OCI-LY1 (cell line): Measurements from ENCODE around the gene WWC2.
A peak's percentile ranks its signal among the peaks of the same experiment; 100 is the strongest.

ENCODE experiments used
- H2AFZ ChIP-seq: fragments of 200-600 bp; sonication (generic), shearing (Covaris generic); 2 replicates; pipeline ENCODE4 v1.6.0; 2014; ENCODE audit warnings: antibody characterized with exemption, mild to moderate bottlenecking, low read length
- H3F3A ChIP-seq: fragments of 200-600 bp; sonication (generic), shearing (Covaris generic); 2 replicates; pipeline ENCODE4 v1.6.0; 2014; ENCODE audit warnings: mild to moderate bottlenecking, antibody characterized with exemption, low read length, moderate library complexity; ENCODE audit not compliant: insufficient read depth
- H3K27ac ChIP-seq: fragments of 200-600 bp; sonication (generic); 2 replicates; pipeline ENCODE4 v1.5.1; 2014; ENCODE audit warnings: low read length, mixed run types, mild to moderate bottlenecking, low read depth; ENCODE audit not compliant: poor library complexity, severe bottlenecking
- H3K27me3 ChIP-seq: fragments of 200-600 bp; sonication (generic); 2 replicates; pipeline ENCODE4 v1.6.0; 2014; ENCODE audit warnings: antibody characterized with exemption, mild to moderate bottlenecking, low read length, moderate library complexity; ENCODE audit not compliant: insufficient read depth
- H3K36me3 ChIP-seq: fragments of 200-600 bp; sonication (generic); 2 replicates; pipeline ENCODE4 v1.6.1; 2014; ENCODE audit warnings: mild to moderate bottlenecking, antibody characterized with exemption, low read length, moderate library complexity, mixed read lengths; ENCODE audit not compliant: insufficient read depth
- H3K4me1 ChIP-seq: fragments of 200-600 bp; sonication (generic); 2 replicates; pipeline ENCODE4 v1.5.1; 2014; ENCODE audit warnings: mild to moderate bottlenecking, low read length, moderate library complexity; ENCODE audit not compliant: insufficient read depth, severe bottlenecking
- H3K4me2 ChIP-seq: fragments of 200-600 bp; sonication (generic), shearing (Covaris generic); 2 replicates; pipeline ENCODE4 v1.6.1; 2014; ENCODE audit warnings: low read length
- H3K4me3 ChIP-seq: fragments of 200-600 bp; sonication (generic); 2 replicates; pipeline ENCODE4 v1.5.1; 2014; ENCODE audit warnings: low read length, low read depth, mild to moderate bottlenecking, mixed read lengths; ENCODE audit not compliant: poor library complexity, severe bottlenecking
- H3K79me2 ChIP-seq: fragments of 200-600 bp; shearing (Covaris generic); 2 replicates; pipeline ENCODE4 v1.6.1; 2016; ENCODE audit warnings: mixed run types, low read length, mixed read lengths; ENCODE audit not compliant: insufficient read depth
- H3K9ac ChIP-seq: fragments of 200-600 bp; sonication (generic), shearing (Covaris generic); 2 replicates; pipeline ENCODE4 v1.6.1; 2014; ENCODE audit warnings: mild to moderate bottlenecking, low read length, mixed read lengths
- H3K9me2 ChIP-seq: fragments of 200-600 bp; sonication (generic), shearing (Covaris generic); 2 replicates; pipeline ENCODE4 v1.6.1; 2014; ENCODE audit warnings: low read depth, mild to moderate bottlenecking, low read length, mixed read lengths
- H3K9me3 ChIP-seq: fragments of 200-600 bp; shearing (Covaris generic); 2 replicates; pipeline ENCODE4 v1.6.1; 2014; ENCODE audit warnings: low read length, mixed read lengths
- H4K20me1 ChIP-seq: fragments of 200-600 bp; sonication (generic), shearing (Covaris generic); 2 replicates; pipeline ENCODE4 v1.6.0; 2016; ENCODE audit warnings: mild to moderate bottlenecking, low read length; ENCODE audit not compliant: insufficient read depth
- EZH2 ChIP-seq: fragments of 200-600 bp; sonication (generic), shearing (Covaris generic); IDR thresholded peaks from 2 replicates; pipeline ENCODE4 v1.8.0; 2017; ENCODE audit warnings: borderline replicate concordance, mixed run types, mild to moderate bottlenecking, antibody characterized with exemption, low read length, moderate library complexity, mixed read lengths
- TF ChIP-seq, protein P1 (sequence below): fragments of 200-600 bp; sonication (generic), shearing (Covaris generic); IDR thresholded peaks from 2 replicates; pipeline ENCODE4 v1.5.1; 2017; ENCODE audit warnings: mild to moderate bottlenecking, antibody characterized with exemption, low read length, moderate library complexity, mixed read lengths

WWC2 gene

DNA sequence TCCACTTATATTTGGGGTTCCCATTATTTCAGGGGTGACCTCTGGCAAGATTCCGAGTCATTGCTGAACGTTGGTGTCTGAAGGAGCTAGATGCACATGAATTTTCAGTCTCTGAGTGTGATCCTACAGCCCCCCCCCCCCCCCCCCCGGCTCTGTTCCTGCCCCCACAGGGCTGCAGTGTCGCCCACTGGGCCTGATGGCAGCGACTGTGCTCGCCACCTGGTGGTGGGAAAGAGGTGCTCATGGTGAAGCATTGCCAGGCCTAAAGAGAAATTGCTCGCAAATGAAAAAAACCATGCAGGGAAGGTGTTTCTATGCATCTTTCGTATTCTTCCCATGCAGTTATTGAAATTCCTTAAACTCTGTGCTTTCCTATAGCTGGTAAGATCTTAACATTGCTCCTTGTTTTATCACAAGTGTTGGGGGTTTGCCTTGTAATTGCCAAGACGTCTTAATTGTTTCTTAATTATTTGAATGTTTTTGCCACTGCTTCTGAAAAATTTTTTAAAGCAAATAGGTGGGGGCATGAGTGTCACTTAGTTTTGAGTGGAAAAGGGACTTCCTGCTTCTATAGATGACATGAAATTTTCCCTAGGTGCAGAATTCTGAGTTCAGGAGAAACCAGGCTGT lies 157.8 kb downstream of the WWC2 start:
- Histone ChIP-seq H4K20me1 (no peaks in the 10 kb centered on the region), H3K4me1 (no peaks in the 10 kb centered on the region), H2AFZ (no peak overlapping the region), H3F3A (no peaks in the 10 kb centered on the region), H3K27ac (no peak overlapping the region), H3K4me3 (no peak overlapping the region), H3K27me3 (no peaks in the 10 kb centered on the region), H3K9ac (no peak overlapping the region), H3K36me3 (no peaks in the 10 kb centered on the region), H3K79me2 (no peaks in the 10 kb centered on the region), H3K4me2 (no peak overlapping the region), H3K9me3 (no peaks in the 10 kb centered on the region), H3K9me2 (no peaks in the 10 kb centered on the region)
- TF ChIP-seq, protein P1, sequence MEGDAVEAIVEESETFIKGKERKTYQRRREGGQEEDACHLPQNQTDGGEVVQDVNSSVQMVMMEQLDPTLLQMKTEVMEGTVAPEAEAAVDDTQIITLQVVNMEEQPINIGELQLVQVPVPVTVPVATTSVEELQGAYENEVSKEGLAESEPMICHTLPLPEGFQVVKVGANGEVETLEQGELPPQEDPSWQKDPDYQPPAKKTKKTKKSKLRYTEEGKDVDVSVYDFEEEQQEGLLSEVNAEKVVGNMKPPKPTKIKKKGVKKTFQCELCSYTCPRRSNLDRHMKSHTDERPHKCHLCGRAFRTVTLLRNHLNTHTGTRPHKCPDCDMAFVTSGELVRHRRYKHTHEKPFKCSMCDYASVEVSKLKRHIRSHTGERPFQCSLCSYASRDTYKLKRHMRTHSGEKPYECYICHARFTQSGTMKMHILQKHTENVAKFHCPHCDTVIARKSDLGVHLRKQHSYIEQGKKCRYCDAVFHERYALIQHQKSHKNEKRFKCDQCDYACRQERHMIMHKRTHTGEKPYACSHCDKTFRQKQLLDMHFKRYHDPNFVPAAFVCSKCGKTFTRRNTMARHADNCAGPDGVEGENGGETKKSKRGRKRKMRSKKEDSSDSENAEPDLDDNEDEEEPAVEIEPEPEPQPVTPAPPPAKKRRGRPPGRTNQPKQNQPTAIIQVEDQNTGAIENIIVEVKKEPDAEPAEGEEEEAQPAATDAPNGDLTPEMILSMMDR = peak; percentile 67
- TF ChIP-seq EZH2 = no peak

GRCh38 chr4:183257808-183258207 lies 158.8 kb downstream of the WWC2 start:
- no peak overlapping the region for H3K27ac ChIP-seq
- no peak overlapping the region for H2AFZ ChIP-seq
- H3K4me2 ChIP-seq = no peak overlapping the region
- no peaks in the 10 kb centered on the region for H4K20me1 ChIP-seq
- no peaks in the 10 kb centered on the region for H3K36me3 ChIP-seq
- H3K9me2 ChIP-seq = no peaks in the 10 kb centered on the region
- H3K79me2 ChIP-seq = no peaks in the 10 kb centered on the region
- H3K9me3 ChIP-seq = no peaks in the 10 kb centered on the region
- H3K9ac ChIP-seq = no peak overlapping the region
- H3K4me3 ChIP-seq = no peak overlapping the region
- no peaks in the 10 kb centered on the region for H3F3A ChIP-seq
- no peaks in the 10 kb centered on the region for H3K27me3 ChIP-seq
- TF ChIP-seq, protein P1 = no peak
- no peak for TF ChIP-seq EZH2
- H3K4me1 ChIP-seq = no peaks in the 10 kb centered on the region

DNA sequence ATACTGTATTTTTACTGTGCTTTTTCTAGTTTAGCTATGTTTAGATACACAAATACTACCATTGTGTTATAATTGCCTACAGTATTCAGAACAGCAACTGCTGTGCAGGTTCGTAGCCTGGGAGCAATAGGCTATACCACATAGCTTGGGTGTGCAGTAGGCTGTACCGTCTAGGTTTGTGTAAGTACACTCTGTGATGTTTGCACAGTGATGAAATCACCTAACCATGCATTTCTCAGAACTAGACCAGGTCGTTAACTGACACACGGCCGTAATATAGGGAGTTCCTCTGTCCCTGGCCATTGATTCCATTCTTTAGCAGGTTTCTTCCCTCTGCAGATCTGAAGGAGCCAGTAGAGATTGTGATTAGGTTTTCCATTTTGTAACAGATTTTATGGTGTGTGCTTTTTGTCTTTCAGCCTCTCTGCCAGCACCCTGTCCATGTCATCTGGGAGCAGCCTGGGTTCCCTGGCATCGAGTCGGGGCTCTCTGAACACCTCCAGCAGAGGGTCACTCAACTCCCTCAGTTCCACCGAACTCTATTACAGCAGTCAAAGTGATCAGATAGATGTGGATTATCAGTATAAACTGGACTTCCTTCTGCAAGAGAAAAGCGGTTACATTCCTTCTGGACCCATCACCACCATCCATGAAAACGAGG lies 161.6 kb downstream of the WWC2 start:
- no peaks in the 10 kb centered on the region for H3K36me3 ChIP-seq
- H3K4me3 ChIP-seq = no peak overlapping the region
- no peak overlapping the region for H3K27ac ChIP-seq
- TF ChIP-seq, protein P1 = no peak
- no peak for TF ChIP-seq EZH2
- no peak overlapping the region for H3K4me2 ChIP-seq
- H3K4me1 ChIP-seq = no peaks in the 10 kb centered on the region
- H4K20me1 ChIP-seq = no peaks in the 10 kb centered on the region
- H3K9me3 ChIP-seq = no peaks in the 10 kb centered on the region
- H2AFZ ChIP-seq = no peak overlapping the region
- no peaks in the 10 kb centered on the region for H3F3A ChIP-seq
- H3K79me2 ChIP-seq = no peaks in the 10 kb centered on the region
- no peaks in the 10 kb centered on the region for H3K27me3 ChIP-seq
- no peaks in the 10 kb centered on the region for H3K9me2 ChIP-seq
- no peak overlapping the region for H3K9ac ChIP-seq
